Chondrocyte (in vitro differentiated cells): ENCODE results near the gene ZNF254. TPM values are rescaled to one million over a fixed set of nuclear protein-coding genes. Genes with fewer than 3 reads are reported as not detected.
"Not testable (repeated sequence)": the region's sequence is repeated elsewhere in the genome, so short reads cannot be mapped to it uniquely, and the experiment has no call there.

ENCODE experiments used
- DNase-seq: peaks from one replicate; pipeline ENCODE4 v3.0.0; 2021; ENCODE audit warnings: mixed read lengths, low spot score
- H3K27ac Mint-ChIP-seq: one replicate; pipeline ENCODE4 v1.8.0; 2021; ENCODE audit warnings: mild to moderate bottlenecking, moderate library complexity, mixed read lengths; ENCODE audit not compliant: unreplicated experiment
- H3K27me3 Mint-ChIP-seq: 2 replicates; pipeline ENCODE4 v1.8.0; 2021; ENCODE audit warnings: low read depth, mixed read lengths
- H3K36me3 Mint-ChIP-seq: 2 replicates; pipeline ENCODE4 v1.8.0; 2021; ENCODE audit warnings: low read depth, mixed read lengths
- H3K4me1 Mint-ChIP-seq: 2 replicates; pipeline ENCODE4 v1.8.0; 2021; ENCODE audit warnings: low read depth, mild to moderate bottlenecking, mixed read lengths
- H3K4me3 Mint-ChIP-seq: one replicate; pipeline ENCODE4 v1.8.0; 2021; ENCODE audit warnings: mild to moderate bottlenecking, moderate library complexity, mixed read lengths; ENCODE audit not compliant: unreplicated experiment
- H3K9me3 Mint-ChIP-seq: 2 replicates; pipeline ENCODE4 v1.8.0; 2021; ENCODE audit warnings: low read depth, mixed read lengths
- total RNA-seq: library from RNA; stranded (reverse); gene quantifications from 3 replicates; pipeline ENCODE4 v1.2.1, GENCODE V29; 2021
- TF ChIP-seq, protein P1 (sequence below): fragments of 200-600 bp; sonication (generic); IDR thresholded peaks from 2 replicates; pipeline ENCODE4 v1.5.0; 2021; ENCODE audit warnings: antibody characterized with exemption, mild to moderate bottlenecking, moderate library complexity

ZNF254 gene
- total RNA-seq, 1 donor from 2014 or later = 13.1 TPM

DNA sequence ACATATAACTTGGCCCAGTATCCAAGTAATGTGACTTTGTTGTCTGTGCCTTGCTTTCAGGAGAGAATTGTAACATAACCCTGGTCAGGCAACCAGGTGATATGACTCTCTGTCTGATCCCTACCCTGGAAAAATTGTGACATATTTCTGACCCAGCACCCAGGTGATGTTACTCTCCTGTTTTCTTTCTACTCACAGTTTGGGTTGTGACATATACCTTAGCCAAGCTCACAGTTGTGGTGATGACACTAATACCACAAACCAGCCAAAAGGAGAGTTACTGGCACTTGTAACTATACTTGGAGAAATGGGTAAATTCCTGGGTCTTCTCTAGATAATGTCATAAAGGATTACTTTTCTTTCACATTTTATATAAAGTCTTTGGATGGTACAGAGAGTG lies 14.3 kb upstream of the ZNF254 start:
- H3K9me3 Mint-ChIP-seq = no peaks in the 10 kb centered on the region
- no peaks in the 10 kb centered on the region for H3K27me3 Mint-ChIP-seq
- DNase-seq = no peak
- TF ChIP-seq, protein P1, sequence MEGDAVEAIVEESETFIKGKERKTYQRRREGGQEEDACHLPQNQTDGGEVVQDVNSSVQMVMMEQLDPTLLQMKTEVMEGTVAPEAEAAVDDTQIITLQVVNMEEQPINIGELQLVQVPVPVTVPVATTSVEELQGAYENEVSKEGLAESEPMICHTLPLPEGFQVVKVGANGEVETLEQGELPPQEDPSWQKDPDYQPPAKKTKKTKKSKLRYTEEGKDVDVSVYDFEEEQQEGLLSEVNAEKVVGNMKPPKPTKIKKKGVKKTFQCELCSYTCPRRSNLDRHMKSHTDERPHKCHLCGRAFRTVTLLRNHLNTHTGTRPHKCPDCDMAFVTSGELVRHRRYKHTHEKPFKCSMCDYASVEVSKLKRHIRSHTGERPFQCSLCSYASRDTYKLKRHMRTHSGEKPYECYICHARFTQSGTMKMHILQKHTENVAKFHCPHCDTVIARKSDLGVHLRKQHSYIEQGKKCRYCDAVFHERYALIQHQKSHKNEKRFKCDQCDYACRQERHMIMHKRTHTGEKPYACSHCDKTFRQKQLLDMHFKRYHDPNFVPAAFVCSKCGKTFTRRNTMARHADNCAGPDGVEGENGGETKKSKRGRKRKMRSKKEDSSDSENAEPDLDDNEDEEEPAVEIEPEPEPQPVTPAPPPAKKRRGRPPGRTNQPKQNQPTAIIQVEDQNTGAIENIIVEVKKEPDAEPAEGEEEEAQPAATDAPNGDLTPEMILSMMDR = no peak
- H3K36me3 Mint-ChIP-seq = peaks cover 28% of the 10 kb centered on the region
- no peak overlapping the region for H3K27ac Mint-ChIP-seq
- H3K4me3 Mint-ChIP-seq = no peak overlapping the region
- H3K4me1 Mint-ChIP-seq = peaks cover 7% of the 10 kb centered on the region

DNA sequence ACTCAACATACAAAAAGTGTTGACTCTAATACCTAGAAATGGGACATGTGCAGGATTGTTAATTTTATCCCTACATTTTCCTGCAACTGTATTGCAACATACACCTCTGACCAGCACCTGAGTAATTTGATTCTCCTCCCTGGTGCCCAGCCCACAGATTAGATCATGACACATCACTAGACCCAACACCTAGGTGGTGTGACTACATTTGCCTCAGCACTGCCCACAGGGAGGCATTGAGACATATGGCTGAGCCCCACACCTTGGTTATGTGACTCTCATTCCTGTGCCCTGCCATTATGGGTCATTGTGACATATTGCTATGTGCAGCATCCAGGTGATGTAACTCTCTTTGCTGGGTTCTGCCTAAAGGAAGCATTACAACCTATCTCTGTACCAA lies 13.2 kb upstream of the ZNF254 start:
- H3K4me1 Mint-ChIP-seq = peaks cover 10% of the 10 kb centered on the region
- DNase-seq = no peak

GRCh38 chr19:24074720-24075454 lies 12.1 kb upstream of the ZNF254 start:
- Mint-ChIP-seq H3K36me3 (peaks cover 31% of the 10 kb centered on the region), H3K4me1 (peaks cover 10% of the 10 kb centered on the region), H3K27me3 (no peaks in the 10 kb centered on the region), H3K27ac (peak overlapping the region; percentile 33), H3K4me3 (no peak overlapping the region), H3K9me3 (no peaks in the 10 kb centered on the region)
- TF ChIP-seq, protein P1 = no peak
- DNase-seq = no peak

More for the DNA sequence above, 13.2 kb upstream of the ZNF254 start:
- no peak overlapping the region for H3K27ac Mint-ChIP-seq
- no peak overlapping the region for H3K4me3 Mint-ChIP-seq
- TF ChIP-seq, protein P1 = no peak
- no peaks in the 10 kb centered on the region for H3K27me3 Mint-ChIP-seq
- no peaks in the 10 kb centered on the region for H3K9me3 Mint-ChIP-seq
- H3K36me3 Mint-ChIP-seq = peaks cover 28% of the 10 kb centered on the region

GRCh38 chr19:24075530-24075929 lies 11.5 kb upstream of the ZNF254 start:
- H3K27me3 Mint-ChIP-seq, H3K4me3 Mint-ChIP-seq, H3K9me3 Mint-ChIP-seq, H3K27ac Mint-ChIP-seq, DNase-seq: not testable (repeated sequence)
- peaks cover 31% of the 10 kb centered on the region for H3K36me3 Mint-ChIP-seq
- H3K4me1 Mint-ChIP-seq = peaks cover 10% of the 10 kb centered on the region

- TF ChIP-seq, protein P1 = no peak
- H3K9me3 Mint-ChIP-seq = no peaks in the 10 kb centered on the region
- H3K36me3 Mint-ChIP-seq = peaks cover 21% of the 10 kb centered on the region
- no peaks in the 10 kb centered on the region for H3K27me3 Mint-ChIP-seq
- H3K27ac Mint-ChIP-seq = no peak overlapping the region
- no peak overlapping the region for H3K4me3 Mint-ChIP-seq
- no peak for DNase-seq
- H3K4me1 Mint-ChIP-seq = peaks cover 10% of the 10 kb centered on the region
Observed at GRCh38 chr19:24078680-24079079, 8.3 kb upstream of the ZNF254 start.

DNA sequence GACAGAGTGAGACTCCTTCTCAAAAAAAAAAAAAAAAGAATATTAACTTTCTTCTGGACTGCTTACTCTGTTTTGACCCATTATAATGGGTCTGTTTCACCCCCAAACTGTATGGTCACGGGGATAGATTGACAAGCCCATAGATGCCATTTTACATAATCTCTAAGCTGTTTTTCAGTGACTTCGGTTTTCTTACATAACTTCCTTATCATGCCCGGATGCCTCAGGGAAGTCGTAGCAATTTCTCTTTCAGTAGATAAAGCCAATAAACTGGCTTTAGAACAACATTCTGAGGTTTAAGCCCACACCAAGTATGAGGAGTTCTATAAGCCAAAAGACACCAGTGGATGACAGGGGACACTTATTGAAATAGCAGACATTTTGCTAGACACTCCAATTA lies 5.9 kb upstream of the ZNF254 start:
- Mint-ChIP-seq H3K9me3 (no peaks in the 10 kb centered on the region), H3K36me3 (peaks cover 6% of the 10 kb centered on the region), H3K4me3 (no peak overlapping the region), H3K4me1 (peaks cover 8% of the 10 kb centered on the region), H3K27ac (no peak overlapping the region), H3K27me3 (no peaks in the 10 kb centered on the region)
- no peak for DNase-seq
- TF ChIP-seq, protein P1 = no peak
